Mesenchymal stem cell (in vitro differentiated cells and primary cell): ENCODE results near the gene SV2C.

ENCODE experiments used
- DNase-seq: peaks from one replicate; pipeline ENCODE4 v3.0.0-alpha.2; 2013
- H2AFZ ChIP-seq: one replicate; pipeline ENCODE4 v1.6.1; 2013; ENCODE audit warnings: low read depth, mild to moderate bottlenecking, control low read depth, inconsistent platforms, low read length, moderate library complexity
- H2AK5ac ChIP-seq: 2 replicates; pipeline ENCODE4 v1.6.1; 2013; ENCODE audit warnings: low read length, moderate library complexity, mild to moderate bottlenecking, inconsistent platforms; ENCODE audit not compliant: severe bottlenecking
- H2BK120ac ChIP-seq: one replicate; pipeline ENCODE4 v1.6.1; 2013; ENCODE audit warnings: low read depth, mild to moderate bottlenecking, inconsistent platforms, low read length, moderate library complexity
- H2BK12ac ChIP-seq, 2 experiments: one replicate each; pipeline ENCODE4 v1.6.1; 2013; ENCODE audit warnings: inconsistent platforms in 2 of 2, low read length in 2 of 2, mild to moderate bottlenecking in 2 of 2, moderate library complexity in 2 of 2, control low read depth in 1 of 2
- H2BK15ac ChIP-seq: one replicate; pipeline ENCODE4 v1.6.1; 2013; ENCODE audit warnings: mild to moderate bottlenecking, low read depth, inconsistent platforms; ENCODE audit not compliant: poor library complexity, severe bottlenecking
- H2BK5ac ChIP-seq: 2 replicates; pipeline ENCODE4 v1.6.1; 2013; ENCODE audit warnings: low read depth, mild to moderate bottlenecking, low read length, control low read depth, inconsistent platforms; ENCODE audit not compliant: poor library complexity, severe bottlenecking
- H3K14ac ChIP-seq, 2 experiments: one replicate each; pipeline ENCODE4 v1.6.1; 2013; ENCODE audit warnings: inconsistent platforms in 2 of 2, low read length in 2 of 2, control low read depth in 1 of 2, mild to moderate bottlenecking in 1 of 2, moderate library complexity in 1 of 2
- H3K18ac ChIP-seq, 2 experiments: one replicate each; pipeline ENCODE4 v1.6.1; 2013; ENCODE audit warnings: inconsistent platforms in 2 of 2, low read length in 2 of 2, control low read depth in 1 of 2, low read depth in 1 of 2, mild to moderate bottlenecking in 1 of 2
- H3K23ac ChIP-seq, 2 experiments: one replicate each; pipeline ENCODE4 v1.6.1; 2013; ENCODE audit warnings: inconsistent platforms in 2 of 2, low read length in 2 of 2, mild to moderate bottlenecking in 2 of 2, moderate library complexity in 2 of 2, control low read depth in 1 of 2
- H3K27ac ChIP-seq: 2 replicates; pipeline ENCODE4 v1.5.1; 2013; ENCODE audit warnings: mild to moderate bottlenecking, moderate library complexity, low read length, control low read depth, inconsistent platforms; ENCODE audit not compliant: poor library complexity, severe bottlenecking
- H3K27me3 ChIP-seq, 2 experiments: 2 replicates each; pipeline versions ENCODE4 v1.6.1 to v1.7.0; 2013; ENCODE audit warnings: low read length in 2 of 2, mild to moderate bottlenecking in 2 of 2, moderate library complexity in 2 of 2, control low read depth in 1 of 2, inconsistent platforms in 1 of 2; ENCODE audit not compliant: control insufficient read depth in 1 of 2, insufficient read depth in 1 of 2
- H3K36me3 ChIP-seq, 2 experiments: 2 replicates each; pipeline versions ENCODE4 v1.6.1 to v1.7.0; 2013; ENCODE audit warnings: low read length in 2 of 2, control low read depth in 1 of 2, inconsistent platforms in 1 of 2, low read depth in 1 of 2, mild to moderate bottlenecking in 1 of 2; ENCODE audit not compliant: insufficient read depth in 2 of 2, control insufficient read depth in 1 of 2
- H3K4ac ChIP-seq, 2 experiments: one replicate each; pipeline ENCODE4 v1.6.1; 2013; ENCODE audit warnings: inconsistent platforms in 2 of 2, low read length in 2 of 2, mild to moderate bottlenecking in 2 of 2, moderate library complexity in 2 of 2, control low read depth in 1 of 2, low read depth in 1 of 2
- H3K4me1 ChIP-seq: 2 replicates; pipeline ENCODE4 v1.6.1; 2013; ENCODE audit warnings: low read depth, low read length, control low read depth; ENCODE audit not compliant: control insufficient read depth, insufficient read depth
- H3K4me2 ChIP-seq: 2 replicates; pipeline ENCODE4 v1.6.1; 2013; ENCODE audit warnings: low read length, mild to moderate bottlenecking, inconsistent platforms; ENCODE audit not compliant: poor library complexity, severe bottlenecking
- H3K4me3 ChIP-seq, 2 experiments: 2 replicates each; pipeline versions ENCODE4 v1.5.1 to v1.7.0; 2013; ENCODE audit warnings: low read length in 2 of 2, mild to moderate bottlenecking in 2 of 2, control low read depth in 1 of 2, low read depth in 1 of 2; ENCODE audit not compliant: insufficient read depth in 1 of 2
- H3K79me1 ChIP-seq: replicated peaks from 2 replicates; pipeline ENCODE4 v1.6.1; 2013; ENCODE audit warnings: mild to moderate bottlenecking, control low read depth, low read length, inconsistent platforms; ENCODE audit not compliant: poor library complexity, severe bottlenecking
- H3K9ac ChIP-seq: 2 replicates; pipeline ENCODE4 v1.7.0; 2013; ENCODE audit warnings: mild to moderate bottlenecking, low read length, moderate library complexity
- H3K9me3 ChIP-seq: 2 replicates; pipeline ENCODE4 v1.7.0; 2013; ENCODE audit warnings: mild to moderate bottlenecking, low read length; ENCODE audit not compliant: control insufficient read depth
- H4K8ac ChIP-seq: one replicate; pipeline ENCODE4 v1.6.1; 2013; ENCODE audit warnings: inconsistent platforms, mild to moderate bottlenecking, low read length, moderate library complexity
- H4K91ac ChIP-seq: one replicate; pipeline ENCODE4 v1.6.1; 2013; ENCODE audit warnings: mild to moderate bottlenecking, low read length, inconsistent platforms
- WGBS: methylation state at CpG from one replicate; pipeline ENCODE4 v1.1.7; 2013; ENCODE audit warnings: mixed read lengths; 5-methylcytosine and 5-hydroxymethylcytosine counted together

SV2C gene

DNA sequence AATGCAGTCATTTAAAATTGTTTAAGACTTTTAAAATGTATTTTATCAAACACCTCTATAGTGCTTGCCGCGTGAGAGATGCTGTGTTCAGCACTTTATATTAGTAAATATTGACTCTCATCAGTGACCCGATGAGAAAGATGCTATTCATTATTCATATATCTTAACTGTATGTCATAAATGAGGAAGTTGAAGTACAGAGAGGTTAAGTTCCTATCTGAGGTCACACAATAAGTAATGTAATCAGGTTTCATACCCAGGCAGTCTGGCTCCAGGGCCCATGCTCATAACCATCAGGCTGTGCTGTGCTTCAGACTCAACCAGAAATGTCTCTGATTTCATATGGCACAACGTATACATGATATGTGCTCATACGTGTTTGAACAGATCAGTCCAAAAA, 119.0 kb downstream of the SV2C start:
- Histone ChIP-seq H3K9me3 (no peaks in the 10 kb centered on the region), H3K4ac (no peak overlapping the region), H2BK15ac (no peak overlapping the region), H3K4me3 (no peak overlapping the region), H3K79me1 (no peaks in the 10 kb centered on the region), H3K27me3 (peaks cover 0 to 8% of the 10 kb centered on the region in 2 experiments), H3K9ac (no peak overlapping the region), H3K23ac (no peak overlapping the region), H2AFZ (no peak overlapping the region), H3K14ac (no peak overlapping the region), H2BK120ac (no peak overlapping the region), H2BK12ac (no peak overlapping the region), H4K8ac (no peak overlapping the region), H2AK5ac (no peak overlapping the region), H3K4me1 (peaks cover 1% of the 10 kb centered on the region), H3K36me3 (no peaks in the 10 kb centered on the region), H4K91ac (no peak overlapping the region), H3K18ac (no peak overlapping the region), H3K4me2 (no peak overlapping the region), H3K27ac (no peak overlapping the region), H2BK5ac (no peak overlapping the region)
- 94% methylated on average over 2 of the region's 5 CpGs for WGBS
- no peak for DNase-seq

DNA sequence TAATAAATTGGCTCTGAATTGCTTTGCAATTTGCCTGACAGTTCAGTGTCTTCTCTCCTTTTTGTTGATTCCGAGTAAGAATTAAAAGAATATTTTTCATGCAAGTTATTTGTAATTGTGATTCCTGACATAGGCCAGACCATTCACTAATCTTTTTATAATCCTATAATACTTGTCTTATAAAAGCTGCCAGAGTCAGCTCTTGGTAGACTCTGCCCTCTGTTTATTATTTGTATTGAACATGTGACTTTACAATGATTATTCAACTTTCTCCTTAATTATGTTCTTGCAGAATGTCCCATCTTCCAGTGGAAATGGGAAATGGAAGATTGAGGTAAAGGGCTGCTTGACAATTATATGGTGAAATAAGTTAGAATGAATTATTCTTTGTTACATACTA, 121.0 kb downstream of the SV2C start:
- no peak overlapping the region for H3K4ac ChIP-seq
- DNase-seq, result no peak
- no peak overlapping the region for H2BK120ac ChIP-seq
- H3K4me1 ChIP-seq, result no peaks in the 10 kb centered on the region
- H2AK5ac ChIP-seq, result no peak overlapping the region
- H3K4me2 ChIP-seq, result no peak overlapping the region
- H3K79me1 ChIP-seq, result no peaks in the 10 kb centered on the region
- H2BK12ac ChIP-seq, result no peak overlapping the region
- no peak overlapping the region for H3K18ac ChIP-seq
- H3K14ac ChIP-seq, result no peak overlapping the region
- H3K9me3 ChIP-seq, result no peaks in the 10 kb centered on the region
- no CpG with 5 or more reads among the region's 1 CpG for WGBS
- no peaks in the 10 kb centered on the region for H3K36me3 ChIP-seq
- H2BK5ac ChIP-seq, result no peak overlapping the region
- no peak overlapping the region for H3K9ac ChIP-seq
- H3K27me3 ChIP-seq, result peaks cover 0 to 8% of the 10 kb centered on the region in 2 experiments
- H3K23ac ChIP-seq, result no peak overlapping the region
- no peak overlapping the region for H2BK15ac ChIP-seq
- H3K4me3 ChIP-seq, result no peak overlapping the region
- no peak overlapping the region for H4K91ac ChIP-seq
- H2AFZ ChIP-seq, result no peak overlapping the region
- H3K27ac ChIP-seq, result no peak overlapping the region
- no peak overlapping the region for H4K8ac ChIP-seq

DNA sequence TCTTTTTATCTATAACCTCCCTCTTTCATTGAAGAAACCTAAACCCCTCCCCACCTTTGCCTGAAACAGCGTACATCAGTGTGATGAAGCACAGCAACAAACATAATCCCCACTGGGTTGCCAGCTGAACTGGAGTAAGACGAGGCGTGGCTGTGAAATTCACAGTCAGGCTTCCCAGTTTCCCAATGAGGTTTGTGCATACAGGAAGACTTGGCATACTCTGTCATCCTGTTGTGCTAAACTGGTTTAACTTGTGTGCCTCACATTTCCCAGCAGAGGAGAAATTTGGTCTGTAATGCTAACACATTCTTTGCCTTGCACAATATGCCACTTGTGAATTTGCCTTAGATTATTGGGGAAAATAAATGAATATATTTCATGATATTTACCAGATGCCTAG, 121.5 kb downstream of the SV2C start:
- no peak overlapping the region for H3K4ac ChIP-seq
- WGBS, result 42% methylated on average over 3 of the region's 3 CpGs
- H2BK120ac ChIP-seq, result no peak overlapping the region
- no peak overlapping the region for H2BK12ac ChIP-seq
- no peak overlapping the region for H3K14ac ChIP-seq
- no peaks in the 10 kb centered on the region for H3K79me1 ChIP-seq
- H2AK5ac ChIP-seq, result no peak overlapping the region
- H2AFZ ChIP-seq, result no peak overlapping the region
- no peak overlapping the region for H2BK5ac ChIP-seq
- peaks cover 0 to 8% of the 10 kb centered on the region in 2 experiments for H3K27me3 ChIP-seq
- no peak overlapping the region for H2BK15ac ChIP-seq
- no peak for DNase-seq
- H4K91ac ChIP-seq, result no peak overlapping the region
- H3K9ac ChIP-seq, result no peak overlapping the region
- no peak overlapping the region for H3K4me2 ChIP-seq
- no peak overlapping the region for H3K4me3 ChIP-seq
- H3K23ac ChIP-seq, result no peak overlapping the region
- H3K9me3 ChIP-seq, result no peaks in the 10 kb centered on the region
- H3K36me3 ChIP-seq, result no peaks in the 10 kb centered on the region
- H3K18ac ChIP-seq, result no peak overlapping the region
- H3K27ac ChIP-seq, result no peak overlapping the region
- H3K4me1 ChIP-seq, result no peaks in the 10 kb centered on the region
- no peak overlapping the region for H4K8ac ChIP-seq

DNA sequence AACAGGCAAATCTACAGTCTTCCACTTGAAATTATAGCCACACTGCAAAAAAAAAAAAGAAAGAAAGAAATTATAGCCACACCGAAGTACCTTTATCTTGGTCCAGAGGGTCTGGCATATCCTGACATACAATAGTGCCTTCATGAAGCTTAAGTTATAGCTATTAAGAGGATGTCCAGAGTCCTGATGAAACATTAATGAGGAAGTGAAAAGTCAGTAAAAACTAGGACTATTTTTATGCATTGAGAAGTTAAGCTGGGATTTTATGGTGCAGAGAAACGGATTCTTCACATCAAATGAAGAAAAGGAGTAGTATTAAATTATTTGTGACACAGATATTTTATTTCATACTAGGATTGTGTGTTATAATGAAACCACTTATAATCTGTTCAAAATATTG, 123.9 kb downstream of the SV2C start:
- Histone ChIP-seq H3K9ac (no peak overlapping the region), H2BK120ac (no peak overlapping the region), H2AFZ (no peak overlapping the region), H2BK12ac (no peak overlapping the region), H3K79me1 (no peaks in the 10 kb centered on the region), H3K4me3 (no peak overlapping the region), H3K27me3 (peaks cover 0 to 8% of the 10 kb centered on the region in 2 experiments), H3K14ac (no peak overlapping the region), H3K36me3 (no peaks in the 10 kb centered on the region), H4K8ac (no peak overlapping the region), H2BK5ac (no peak overlapping the region), H3K9me3 (no peaks in the 10 kb centered on the region), H3K4me1 (no peaks in the 10 kb centered on the region), H3K23ac (no peak overlapping the region), H2AK5ac (no peak overlapping the region), H3K18ac (no peak overlapping the region), H3K4ac (no peak overlapping the region), H4K91ac (no peak overlapping the region), H3K27ac (no peak overlapping the region), H2BK15ac (no peak overlapping the region), H3K4me2 (no peak overlapping the region)
- WGBS, result 100% methylated on average over 1 of the region's 2 CpGs
- DNase-seq, result no peak
